Urothelium cell line (cell line): ENCODE data around the gene TMPRSS9.
A peak's percentile ranks its signal among the peaks of the same experiment; 100 is the strongest.
"Not testable (repeated sequence)": the region's sequence is repeated elsewhere in the genome, so short reads cannot be mapped to it uniquely, and the experiment has no call there.

ENCODE experiments used
- DNase-seq: peaks from one replicate; pipeline ENCODE4 v3.0.0; 2011; ENCODE audit warnings: low spot score, mixed read lengths
- FAIRE-seq: peaks from 2 replicates; lab custom pipeline; 2011; peaks lifted over from hg19 to GRCh38; lab: Jason Lieb, UNC

The TMPRSS9 gene

GRCh38 chr19:2416321-2417097 lies 56.4 kb downstream of the TMPRSS9 start:
- DNase-seq (no peak), FAIRE-seq (no peak)

GRCh38 chr19:2417436-2417835 lies 57.4 kb downstream of the TMPRSS9 start:
- not testable (repeated sequence) for FAIRE-seq

GRCh38 chr19:2417881-2418406 lies 57.9 kb downstream of the TMPRSS9 start:
- no peak for DNase-seq
- no peak for FAIRE-seq

More at GRCh38 chr19:2417436-2417835, 57.4 kb downstream of the TMPRSS9 start:
- DNase-seq: not testable (repeated sequence)

- no peak for DNase-seq
- FAIRE-seq: no peak
These were observed 59.7 kb downstream of the TMPRSS9 start for GRCh38 chr19:2419754-2420153.

GRCh38 chr19:2420490-2420889 lies 60.4 kb downstream of the TMPRSS9 start:
- DNase-seq (no peak), FAIRE-seq (no peak)

- FAIRE-seq (no peak), DNase-seq (no peak)
These were observed 61.7 kb downstream of the TMPRSS9 start for GRCh38 chr19:2421581-2422306.

- DNase-seq (no peak), FAIRE-seq (no peak)
These were observed 63.2 kb downstream of the TMPRSS9 start for GRCh38 chr19:2423071-2423914.

GRCh38 chr19:2423915-2424685 lies 64.0 kb downstream of the TMPRSS9 start:
- no peak for FAIRE-seq
- DNase-seq: no peak

- no peak for DNase-seq
- FAIRE-seq: no peak
These were observed 64.9 kb downstream of the TMPRSS9 start for GRCh38 chr19:2424686-2425621.

- DNase-seq (no peak), FAIRE-seq (no peak)
These were observed 65.8 kb downstream of the TMPRSS9 start for GRCh38 chr19:2425622-2426581.

GRCh38 chr19:2426611-2427428 lies 66.8 kb downstream of the TMPRSS9 start:
- DNase-seq: peak; percentile 45
- FAIRE-seq: no peak

- FAIRE-seq (peak; percentile 52), DNase-seq (peak; percentile 93)
These were observed 67.6 kb downstream of the TMPRSS9 start, which contains the start of gene TIMM13 for GRCh38 chr19:2427429-2428320. Gene TIMM13, minus strand, starts transcription at chr19:2427586. Its CDS starts 53 bp downstream, at chr19:2427533.

GRCh38 chr19:2428321-2428690 lies 68.2 kb downstream of the TMPRSS9 start:
- FAIRE-seq: no peak
- DNase-seq: no peak

- DNase-seq (no peak), FAIRE-seq (no peak)
These were observed 69.0 kb downstream of the TMPRSS9 start for GRCh38 chr19:2428756-2429711.
